Measurements from ENCODE around the gene RAPGEF4. TPM values are rescaled to one million over a fixed set of nuclear protein-coding genes. Genes with fewer than 3 reads are reported as not detected.

Gene RAPGEF4
- total and polyA plus RNA-seq, 2 donors (not counting 1 experiment from before 2014, with no cell fraction given) = 0.22 to 0.30 TPM

- H3K9me3 ChIP-seq (ENCODE audit: control extremely low read depth in 1 of 3, control insufficient read depth in 2 of 3, insufficient read depth in 1 of 3, low read length in 2 of 3) = no peaks in the 10 kb centered on the region
- H3K4me1 Mint-ChIP-seq = no peaks in the 10 kb centered on the region
- ChIA-PET POLR2A (no interaction called here), CTCF (no interaction called here)
- H3K27me3 Mint-ChIP-seq = peaks cover 23% of the 10 kb centered on the region
- no peaks in the 10 kb centered on the region for H3K27me3 ChIP-seq (replicated peaks in 1 of 4; ENCODE audit: control extremely low read depth in 1 of 4, control insufficient read depth in 3 of 4, insufficient read depth in 4 of 4, low read length in 3 of 4)
- H3K4me1 ChIP-seq (ENCODE audit: control insufficient read depth in 2 of 2, insufficient read depth in 2 of 2, low read length in 2 of 2) = no peaks in the 10 kb centered on the region
- no peak overlapping the region for H3K27ac ChIP-seq (ENCODE audit: low read length in 2 of 2)
- no peak overlapping the region for H3K27ac Mint-ChIP-seq
- no peaks in the 10 kb centered on the region for H4K20me1 ChIP-seq (ENCODE audit: control insufficient read depth, insufficient read depth, low read length, poor library complexity, severe bottlenecking)
- H3K4me3 Mint-ChIP-seq = no peak overlapping the region
- no peak overlapping the region for H3K4me2 ChIP-seq (replicated peaks; ENCODE audit: low read depth, low read length, poor library complexity, severe bottlenecking)
- no peaks in the 10 kb centered on the region for H3K36me3 ChIP-seq (replicated peaks in 1 of 2; ENCODE audit: control extremely low read depth in 1 of 2, control insufficient read depth in 1 of 2, extremely low read depth in 1 of 2, insufficient read depth in 2 of 2, low read length in 1 of 2)
- H2AFZ ChIP-seq (ENCODE audit: insufficient read depth, low read depth, low read length, poor library complexity, severe bottlenecking) = no peak overlapping the region
- DNase-seq = no peak
- WGBS (ENCODE audit: insufficient coverage) = 79% methylated on average over 11 of the region's 11 CpGs
- ATAC-seq (ENCODE audit: low read depth) = no peak
- H3K9me3 Mint-ChIP-seq (ENCODE audit: insufficient read depth) = no peaks in the 10 kb centered on the region
- H3K9ac ChIP-seq (ENCODE audit: low read length) = no peak overlapping the region
- intact Hi-C loops (cut with micrococcal nuclease) = no loop called here
- TF ChIP-seq CTCF (IDR thresholded peaks at IDR 0.05) = no peak
- no peak for TF ChIP-seq EZH2 (IDR thresholded peaks at IDR 0.05; ENCODE audit: borderline replicate concordance, insufficient read depth, low read depth, low read length, poor library complexity, severe bottlenecking)
- H3K4me3 ChIP-seq (ENCODE audit: control extremely low read depth in 1 of 5, extremely low read depth in 1 of 5, insufficient read depth in 1 of 5, low read depth in 2 of 5, low read length in 4 of 5) = no peak overlapping the region
- H3K79me2 ChIP-seq (ENCODE audit: control insufficient read depth, insufficient read depth, low read length) = no peaks in the 10 kb centered on the region
These were observed 219.9 kb downstream of the RAPGEF4 start for GRCh38 chr2:172955587-172955986.

GRCh38 chr2:172957734-172958133, 222.1 kb downstream of the RAPGEF4 start:
- no peak overlapping the region for H3K27ac ChIP-seq (ENCODE audit: low read length in 2 of 2)
- no peaks in the 10 kb centered on the region for H3K36me3 ChIP-seq (replicated peaks in 1 of 2; ENCODE audit: control extremely low read depth in 1 of 2, control insufficient read depth in 1 of 2, extremely low read depth in 1 of 2, insufficient read depth in 2 of 2, low read length in 1 of 2)
- H4K20me1 ChIP-seq (ENCODE audit: control insufficient read depth, insufficient read depth, low read length, poor library complexity, severe bottlenecking) = no peaks in the 10 kb centered on the region
- H3K4me1 Mint-ChIP-seq = no peaks in the 10 kb centered on the region
- no peaks in the 10 kb centered on the region for H3K9me3 Mint-ChIP-seq (ENCODE audit: insufficient read depth)
- no peaks in the 10 kb centered on the region for H3K9me3 ChIP-seq (ENCODE audit: control extremely low read depth in 1 of 3, control insufficient read depth in 2 of 3, insufficient read depth in 1 of 3, low read length in 2 of 3)
- H3K27me3 ChIP-seq (replicated peaks in 1 of 4; ENCODE audit: control extremely low read depth in 1 of 4, control insufficient read depth in 3 of 4, insufficient read depth in 4 of 4, low read length in 3 of 4) = no peaks in the 10 kb centered on the region
- H3K27ac Mint-ChIP-seq = no peak overlapping the region
- intact Hi-C loops (cut with micrococcal nuclease) = no loop called here
- no peak overlapping the region for H3K4me2 ChIP-seq (replicated peaks; ENCODE audit: low read depth, low read length, poor library complexity, severe bottlenecking)
- no peak overlapping the region for H3K9ac ChIP-seq (ENCODE audit: low read length)
- H3K4me3 Mint-ChIP-seq = no peak overlapping the region
- no peaks in the 10 kb centered on the region for H3K79me2 ChIP-seq (ENCODE audit: control insufficient read depth, insufficient read depth, low read length)
- peaks cover 30% of the 10 kb centered on the region for H3K27me3 Mint-ChIP-seq
- ChIA-PET POLR2A (no interaction called here), CTCF (interaction anchor here (1.2 kb wide), 1 partner anchor 13 kb away, joined by 3 read pairs; no protein-coding TSS in a partner anchor)
- ATAC-seq (ENCODE audit: low read depth) (no peak), DNase-seq (no peak)
- no peak for TF ChIP-seq CTCF (IDR thresholded peaks at IDR 0.05)
- no peak for TF ChIP-seq EZH2 (IDR thresholded peaks at IDR 0.05; ENCODE audit: borderline replicate concordance, insufficient read depth, low read depth, low read length, poor library complexity, severe bottlenecking)
- H3K4me3 ChIP-seq (ENCODE audit: control extremely low read depth in 1 of 5, extremely low read depth in 1 of 5, insufficient read depth in 1 of 5, low read depth in 2 of 5, low read length in 4 of 5) = no peak overlapping the region
- no peaks in the 10 kb centered on the region for H3K4me1 ChIP-seq (ENCODE audit: control insufficient read depth in 2 of 2, insufficient read depth in 2 of 2, low read length in 2 of 2)
- no peak overlapping the region for H2AFZ ChIP-seq (ENCODE audit: insufficient read depth, low read depth, low read length, poor library complexity, severe bottlenecking)

All from B cell (primary cell).